ENCODE measurements around the gene ELF5. TPM values are rescaled to one million over a fixed set of nuclear protein-coding genes. Genes with fewer than 3 reads are reported as not detected.

Gene ELF5
- total RNA-seq, 4 donors from 2014 or later, result not detected

GRCh38 chr11:34509336-34509876 lies 4.2 kb downstream of the ELF5 start:
- H3K36me3 ChIP-seq, result no peaks in the 10 kb centered on the region
- no peak for DNase-seq
- H3K27me3 ChIP-seq, result no peaks in the 10 kb centered on the region
- no peak overlapping the region for H3K27ac ChIP-seq
- WGBS, 2 donors (ENCODE audit: low coverage in 1 of 2), result 38% methylated on average over 5 of the region's 5 CpGs; no CpG with 5 or more reads in 1 of the 2 donors
- no peaks in the 10 kb centered on the region for H3K9me3 ChIP-seq
- TF ChIP-seq POLR2A (IDR thresholded peaks at IDR 0.05) (no peak), CTCF (IDR thresholded peaks at IDR 0.05) (no peak), POLR2AphosphoS5 (IDR thresholded peaks at IDR 0.05) (no peak), EP300 (IDR thresholded peaks at IDR 0.05; ENCODE audit: low read depth) (no peak)
- no peaks in the 10 kb centered on the region for H3K4me1 ChIP-seq
- in situ Hi-C loops (cut with MboI; ENCODE audit: low pct_ligation_motif_present in 1 of 4, low pct_unique_long_range_greater_than_20kb in 1 of 4, low sequenced_read_pairs in 3 of 4), result no loop called here
- intact Hi-C loops (cut with DNase I; ENCODE audit: low total_unique reads), result no loop called here
- H3K4me3 ChIP-seq, result no peak overlapping the region

GRCh38 chr11:34508524-34508923 lies 5.1 kb downstream of the ELF5 start:
- Histone ChIP-seq H3K27ac (no peak overlapping the region), H3K4me3 (no peak overlapping the region), H3K4me1 (no peaks in the 10 kb centered on the region), H3K36me3 (no peaks in the 10 kb centered on the region), H3K9me3 (no peaks in the 10 kb centered on the region), H3K27me3 (no peaks in the 10 kb centered on the region)
- intact Hi-C loops (cut with DNase I; ENCODE audit: low total_unique reads) (no loop called here), in situ Hi-C loops (cut with MboI; ENCODE audit: low pct_ligation_motif_present in 1 of 4, low pct_unique_long_range_greater_than_20kb in 1 of 4, low sequenced_read_pairs in 3 of 4) (no loop called here)
- 30 to 33% methylated on average over 2 of the region's 2 CpGs for WGBS, 2 donors (ENCODE audit: low coverage in 1 of 2)
- TF ChIP-seq POLR2AphosphoS5 (IDR thresholded peaks at IDR 0.05) (no peak), POLR2A (IDR thresholded peaks at IDR 0.05) (no peak), CTCF (IDR thresholded peaks at IDR 0.05) (no peak), EP300 (IDR thresholded peaks at IDR 0.05; ENCODE audit: low read depth) (no peak)
- no peak for DNase-seq

- Histone ChIP-seq H3K4me1 (no peaks in the 10 kb centered on the region), H3K9me3 (no peaks in the 10 kb centered on the region), H3K36me3 (no peaks in the 10 kb centered on the region), H3K27ac (no peak overlapping the region), H3K27me3 (no peaks in the 10 kb centered on the region), H3K4me3 (no peak overlapping the region)
- intact Hi-C loops (cut with DNase I; ENCODE audit: low total_unique reads), result no loop called here
- in situ Hi-C loops (cut with MboI; ENCODE audit: low pct_ligation_motif_present in 1 of 4, low pct_unique_long_range_greater_than_20kb in 1 of 4, low sequenced_read_pairs in 3 of 4), result no loop called here
- WGBS, 2 donors (ENCODE audit: low coverage in 1 of 2), result 73 to 83% methylated on average over 3 to 5 of the region's 5 CpGs
- TF ChIP-seq CTCF (IDR thresholded peaks at IDR 0.05), result no peak
- no peak for TF ChIP-seq POLR2A (IDR thresholded peaks at IDR 0.05)
- no peak for TF ChIP-seq EP300 (IDR thresholded peaks at IDR 0.05; ENCODE audit: low read depth)
- TF ChIP-seq POLR2AphosphoS5 (IDR thresholded peaks at IDR 0.05), result no peak
- no peak for DNase-seq
Measured at GRCh38 chr11:34507610-34508009, 6.0 kb downstream of the ELF5 start.

- 70 to 82% methylated on average over 3 to 6 of the region's 6 CpGs for WGBS, 2 donors (ENCODE audit: low coverage in 1 of 2)
- no peak for TF ChIP-seq POLR2A (IDR thresholded peaks at IDR 0.05)
- TF ChIP-seq EP300 (IDR thresholded peaks at IDR 0.05; ENCODE audit: low read depth), result no peak
- no peak for TF ChIP-seq POLR2AphosphoS5 (IDR thresholded peaks at IDR 0.05)
- no peak for TF ChIP-seq CTCF (IDR thresholded peaks at IDR 0.05)
- no peak for DNase-seq
- Histone ChIP-seq H3K4me1 (no peaks in the 10 kb centered on the region), H3K4me3 (no peak overlapping the region), H3K36me3 (no peaks in the 10 kb centered on the region), H3K27me3 (no peaks in the 10 kb centered on the region), H3K27ac (no peak overlapping the region), H3K9me3 (no peaks in the 10 kb centered on the region)
- intact Hi-C loops (cut with DNase I; ENCODE audit: low total_unique reads), result no loop called here
- in situ Hi-C loops (cut with MboI; ENCODE audit: low pct_ligation_motif_present in 1 of 4, low pct_unique_long_range_greater_than_20kb in 1 of 4, low sequenced_read_pairs in 3 of 4), result no loop called here
Measured at GRCh38 chr11:34507156-34507555, 6.4 kb downstream of the ELF5 start.

All from transverse colon (tissue), 4 donors.